NCI-H2196 (cell line): Measurements from ENCODE around the gene CCSER1.
"Not testable (repeated sequence)": the region's sequence is repeated elsewhere in the genome, so short reads cannot be mapped to it uniquely, and the experiment has no call there.

Experiments used
- DNase-seq: peaks from one replicate; lab custom pipeline; 2025; ENCODE audit not compliant: unreplicated experiment; lab: John Stamatoyannopoulos, UW

Gene CCSER1

GRCh38 chr4:90281541-90282355 lies 154.6 kb downstream of the CCSER1 start:
- DNase-seq: no peak

GRCh38 chr4:90290345-90290744 lies 163.2 kb downstream of the CCSER1 start:
- DNase-seq: no peak

DNA sequence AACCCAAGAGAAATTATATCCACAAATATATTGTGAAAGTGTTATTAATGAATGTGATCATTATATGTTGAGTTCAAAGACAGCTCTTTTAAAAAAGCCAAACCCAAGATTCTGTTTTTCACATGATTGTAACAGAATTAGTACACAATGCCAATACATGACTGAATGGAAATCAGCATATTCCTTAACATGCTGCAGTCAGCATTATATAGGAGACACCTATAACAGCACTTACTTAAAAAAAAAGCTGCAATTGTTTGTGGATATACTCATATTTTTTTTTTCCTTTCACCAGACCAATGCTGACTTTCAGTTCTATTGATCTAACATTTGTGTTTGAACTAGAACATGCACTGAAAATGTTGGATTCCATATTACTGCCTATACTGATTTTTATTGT lies 165.2 kb downstream of the CCSER1 start:
- no peak for DNase-seq

DNA sequence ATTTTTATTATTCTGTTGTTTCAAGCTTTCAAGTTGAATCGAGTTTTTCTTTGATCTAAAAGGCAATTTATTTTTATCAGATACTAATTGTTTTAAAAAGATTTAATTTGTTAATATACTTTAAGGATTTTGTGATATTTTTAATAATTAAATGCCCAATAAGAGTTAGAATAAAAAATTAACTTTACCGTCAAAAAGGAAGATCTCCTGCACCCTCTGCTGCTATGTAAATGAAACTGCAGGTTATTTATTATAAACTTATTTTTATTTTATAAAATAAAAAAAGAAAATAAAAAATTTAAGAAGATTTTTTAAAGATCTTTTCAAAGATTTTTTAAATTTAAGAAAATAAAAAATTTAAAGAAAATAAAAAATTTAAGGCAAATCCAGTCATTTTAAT lies 166.1 kb downstream of the CCSER1 start:
- no peak for DNase-seq

DNA sequence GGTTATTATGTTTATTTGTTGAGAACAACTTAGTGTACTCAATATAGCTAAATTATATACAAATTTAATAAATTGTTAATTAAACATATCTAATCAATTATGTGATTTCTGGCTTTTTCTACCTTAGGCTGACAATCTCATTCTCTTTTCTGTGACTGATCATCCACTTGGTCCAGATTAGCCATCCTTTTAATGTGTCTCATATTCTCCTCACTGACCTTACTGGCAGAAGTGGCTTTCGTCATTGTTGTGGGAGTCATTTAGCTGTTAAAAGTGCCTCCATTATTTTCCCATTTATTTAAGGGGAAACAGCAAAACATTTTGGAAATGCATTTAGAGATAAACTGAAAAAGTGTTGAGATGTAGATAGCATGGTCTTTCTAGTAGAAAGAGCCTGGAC lies 172.2 kb downstream of the CCSER1 start:
- no peak for DNase-seq

GRCh38 chr4:90306810-90307209 lies 179.6 kb downstream of the CCSER1 start:
- DNase-seq: no peak

DNA sequence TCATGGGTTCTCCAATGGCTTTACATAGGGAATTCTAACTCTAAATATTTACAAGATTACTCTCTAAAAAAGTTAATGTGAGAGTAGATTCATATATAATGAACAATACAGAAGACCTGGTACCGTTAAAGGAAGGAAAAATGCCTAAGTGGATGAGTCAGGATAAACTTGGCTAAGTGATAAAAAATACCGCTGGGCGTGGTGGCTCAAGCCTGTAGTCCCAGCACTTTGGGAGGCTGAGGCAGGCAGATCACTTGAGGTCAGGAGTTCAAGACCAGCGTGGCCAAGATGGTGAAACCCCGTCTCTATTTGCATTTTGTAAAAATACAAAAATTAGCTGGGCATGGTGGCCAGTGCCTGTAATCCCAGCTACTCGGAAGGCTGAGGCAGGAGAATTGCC lies 189.9 kb downstream of the CCSER1 start:
- DNase-seq: not testable (repeated sequence)

- no peak for DNase-seq
Measured at GRCh38 chr4:90317785-90318184, 190.6 kb downstream of the CCSER1 start.

- DNase-seq: no peak
Measured at GRCh38 chr4:90318193-90318592, 191.0 kb downstream of the CCSER1 start.

GRCh38 chr4:90328558-90328957 lies 201.4 kb downstream of the CCSER1 start:
- no peak for DNase-seq

DNA sequence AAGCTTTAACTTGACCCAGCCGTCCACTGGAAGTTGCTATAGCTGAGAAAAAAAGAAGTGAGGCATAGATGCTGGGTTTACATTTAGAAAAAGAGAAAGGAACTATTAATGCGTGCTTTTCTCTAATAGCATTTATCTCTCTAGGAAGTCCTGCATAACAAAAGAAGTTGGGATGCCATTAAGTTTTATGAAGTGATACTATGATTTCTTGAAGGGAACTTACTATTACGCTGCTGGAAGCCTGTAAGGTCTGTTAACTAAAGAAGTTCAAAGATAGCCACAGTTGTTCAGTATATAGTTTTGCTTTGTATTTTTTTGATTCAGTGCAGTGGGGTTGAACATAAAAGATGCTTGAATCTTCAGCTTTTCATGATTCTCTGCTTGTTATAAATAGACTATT lies 203.4 kb downstream of the CCSER1 start:
- no peak for DNase-seq

DNA sequence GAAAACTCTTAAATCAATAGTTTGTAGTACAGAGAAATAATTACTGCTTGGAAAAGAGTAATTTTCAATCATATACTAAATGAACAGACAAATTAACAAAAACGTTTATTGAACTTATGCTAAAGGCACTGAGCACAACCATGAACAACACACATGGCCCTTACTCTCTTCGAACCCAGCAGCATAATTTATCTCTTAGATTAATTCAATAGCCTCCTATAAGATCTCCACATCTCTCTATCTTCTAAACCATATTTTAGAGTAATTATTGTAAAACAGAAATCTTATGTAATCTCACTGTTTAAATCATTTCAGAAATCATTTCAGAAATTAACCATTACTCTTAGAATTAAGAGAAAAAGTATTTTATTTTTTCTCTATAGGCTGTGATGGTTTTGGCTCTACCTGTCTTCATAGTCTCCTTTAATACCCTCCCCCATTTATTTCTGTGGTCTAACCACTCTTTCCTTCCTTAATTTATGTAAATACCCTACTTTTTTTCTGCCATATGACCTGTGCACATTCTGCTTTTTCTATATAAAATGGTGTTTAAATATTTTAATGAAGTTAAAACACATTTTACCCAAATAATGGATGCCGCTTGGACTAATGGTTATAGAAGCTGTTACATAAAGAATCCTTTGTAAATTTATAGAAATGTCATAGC lies 218.5 kb downstream of the CCSER1 start:
- no peak for DNase-seq

DNA sequence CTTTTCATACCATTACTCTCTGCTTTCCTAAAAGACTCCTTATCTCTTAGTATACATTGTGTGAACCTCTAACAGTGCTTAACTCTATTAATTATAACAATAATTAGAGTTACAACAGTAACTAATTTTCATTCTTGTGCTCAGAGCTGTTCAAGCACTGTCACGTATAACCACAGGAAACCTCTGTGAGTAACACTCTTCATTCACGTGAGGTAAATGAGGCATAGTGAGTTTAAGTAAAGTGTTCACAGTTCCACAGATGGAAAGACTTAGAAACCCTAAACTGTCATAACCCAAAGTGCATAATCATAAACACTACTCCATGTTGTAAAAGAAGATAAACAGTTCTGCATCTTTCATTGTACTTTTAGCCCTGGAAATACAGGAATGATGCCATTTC lies 222.4 kb downstream of the CCSER1 start:
- DNase-seq: no peak

- peak; percentile 5 for DNase-seq
Measured at GRCh38 chr4:90357117-90357710, 230.0 kb downstream of the CCSER1 start.

DNA sequence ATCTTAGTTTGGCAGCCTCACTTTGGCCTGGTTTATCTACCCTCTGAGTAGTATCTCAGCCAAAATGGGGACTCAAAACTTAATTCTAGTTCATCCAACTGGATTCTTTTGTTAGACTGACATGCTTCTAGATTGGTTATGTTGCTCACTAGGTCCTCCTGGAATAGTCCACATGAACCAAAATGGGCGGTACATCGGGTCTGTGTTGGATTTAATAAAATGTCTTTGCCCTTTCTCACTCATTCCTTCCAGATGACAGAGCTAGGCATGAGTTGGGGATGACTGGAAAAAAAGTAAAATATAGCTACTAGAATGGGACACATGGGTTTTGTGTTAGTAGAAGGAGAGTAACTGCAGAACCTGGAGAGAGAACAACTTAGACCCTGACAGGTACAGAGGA lies 247.9 kb downstream of the CCSER1 start:
- DNase-seq: no peak

DNA sequence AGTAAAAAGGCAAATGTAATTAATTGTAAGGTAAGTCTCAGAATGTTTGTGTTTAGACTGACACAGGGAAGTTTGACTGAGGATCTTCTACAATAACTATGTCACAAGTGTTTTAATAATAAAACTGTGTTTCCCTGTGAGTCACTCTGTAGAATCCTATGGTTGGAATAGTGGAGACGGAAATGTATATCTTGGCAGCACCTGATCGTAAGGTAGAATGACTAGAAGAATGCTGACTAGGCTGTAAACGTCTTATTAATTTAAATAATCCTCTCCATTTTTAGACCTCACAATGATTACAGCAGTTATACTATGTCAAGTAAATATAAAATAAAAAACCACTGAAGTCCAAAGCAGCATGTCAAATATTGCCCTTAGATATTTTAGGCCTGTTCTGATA lies 266.0 kb downstream of the CCSER1 start:
- no peak for DNase-seq

DNA sequence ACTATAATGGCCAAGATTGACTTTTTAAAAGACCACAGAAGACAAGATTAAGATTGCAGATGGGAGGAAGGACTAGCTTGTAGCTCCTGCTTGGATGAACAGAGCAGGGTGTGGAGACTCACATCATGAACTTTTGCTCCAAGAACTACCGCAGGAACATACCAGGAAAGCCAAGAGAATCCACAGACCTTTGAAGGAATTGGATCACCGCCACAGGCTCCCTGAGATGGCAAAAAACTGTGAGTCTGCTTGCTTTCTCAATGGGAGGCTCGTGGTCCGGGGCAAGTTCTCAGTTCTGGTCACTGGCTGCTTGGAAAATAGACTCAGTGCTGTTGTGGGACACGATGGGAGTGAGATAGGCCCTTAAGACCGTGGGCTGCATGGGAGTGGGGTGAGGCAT lies 276.6 kb downstream of the CCSER1 start:
- no peak for DNase-seq

- DNase-seq: not testable (repeated sequence)
Measured at GRCh38 chr4:90407897-90408296, 280.7 kb downstream of the CCSER1 start.

GRCh38 chr4:90412786-90413185 lies 285.6 kb downstream of the CCSER1 start:
- DNase-seq: not testable (repeated sequence)

DNA sequence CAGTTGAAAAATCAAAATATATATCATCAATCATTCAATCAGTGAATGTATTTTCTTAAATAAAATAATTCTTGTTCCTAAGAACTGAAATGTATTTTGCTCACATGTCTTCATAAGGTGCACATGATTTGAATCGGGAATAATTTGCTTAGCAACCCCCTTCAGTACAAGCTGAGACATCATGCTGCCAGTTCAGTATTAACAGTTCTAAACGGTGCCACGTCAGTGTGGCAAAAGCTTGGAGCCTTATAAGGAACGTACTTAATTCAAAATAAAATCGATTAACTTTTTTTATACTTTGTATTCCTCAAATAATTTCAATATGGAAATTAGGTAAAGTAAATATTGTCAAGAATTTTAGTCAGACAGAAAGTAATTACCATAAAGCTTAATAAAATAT lies 287.9 kb downstream of the CCSER1 start:
- no peak for DNase-seq

DNA sequence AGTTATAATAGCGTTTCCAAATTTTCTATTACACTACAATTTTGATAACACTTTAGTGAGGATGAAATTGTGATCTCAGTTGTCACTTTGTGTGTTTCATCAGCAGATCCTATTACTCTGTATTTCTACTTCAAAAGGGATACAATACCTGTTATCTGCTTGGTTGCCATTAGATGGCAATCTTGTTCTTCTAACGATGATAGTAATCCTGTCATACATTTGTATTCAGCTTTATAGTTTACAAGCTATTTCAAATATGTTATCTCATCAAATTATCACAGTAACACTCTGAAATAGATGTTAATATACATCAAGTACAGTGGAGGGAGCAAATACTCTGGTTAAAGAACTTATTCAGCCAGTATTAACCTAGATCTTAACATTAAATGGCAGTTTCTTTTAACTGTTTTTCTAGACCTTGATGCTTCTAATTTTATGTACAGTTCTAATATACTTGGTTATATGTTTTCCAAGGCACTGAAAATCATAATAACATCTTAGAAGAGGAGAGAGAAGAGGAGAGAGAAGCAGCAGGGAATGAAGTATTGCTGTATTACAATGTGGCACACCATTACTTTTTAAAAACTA lies 292.0 kb downstream of the CCSER1 start:
- DNase-seq: peak; percentile 25

DNA sequence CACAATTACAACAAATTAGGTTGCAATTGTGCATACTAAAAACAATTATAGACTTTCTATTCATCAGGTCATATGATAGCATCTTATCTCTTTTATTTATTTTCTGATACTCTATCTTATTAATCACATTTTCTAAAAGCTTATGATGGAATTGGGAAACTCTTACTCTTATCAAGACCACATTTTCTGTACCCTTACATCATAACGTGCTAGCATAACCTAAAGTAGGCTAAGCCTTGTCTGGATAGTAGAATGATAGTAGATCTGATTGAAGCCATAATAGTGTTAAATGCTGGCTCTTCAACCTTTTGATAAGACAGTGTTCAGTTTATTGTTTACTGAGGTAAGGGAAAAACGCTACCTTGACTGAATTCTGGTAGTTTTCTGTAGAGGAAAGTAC lies 294.0 kb downstream of the CCSER1 start:
- no peak for DNase-seq
